Lower leg skin (tissue), 3 donors: ENCODE data around the gene EPHB2.

ENCODE experiments used
- POLR2A ChIP-seq, 2 donors: fragments of 450-650 bp; IDR thresholded peaks; one replicate each; pipeline ENCODE4 v1.6.1; 2016 to 2017; ENCODE audit warnings: antibody characterized with exemption in 2 of 2, mild to moderate bottlenecking in 1 of 2, moderate library complexity in 1 of 2
- TF ChIP-seq, protein P1 (sequence below), 3 donors: fragments of 450-650 bp; IDR thresholded peaks; one replicate each; pipeline ENCODE4 v1.5.1; 2016; ENCODE audit warnings: antibody characterized with exemption in 3 of 3, mild to moderate bottlenecking in 3 of 3, moderate library complexity in 2 of 3

DNA sequence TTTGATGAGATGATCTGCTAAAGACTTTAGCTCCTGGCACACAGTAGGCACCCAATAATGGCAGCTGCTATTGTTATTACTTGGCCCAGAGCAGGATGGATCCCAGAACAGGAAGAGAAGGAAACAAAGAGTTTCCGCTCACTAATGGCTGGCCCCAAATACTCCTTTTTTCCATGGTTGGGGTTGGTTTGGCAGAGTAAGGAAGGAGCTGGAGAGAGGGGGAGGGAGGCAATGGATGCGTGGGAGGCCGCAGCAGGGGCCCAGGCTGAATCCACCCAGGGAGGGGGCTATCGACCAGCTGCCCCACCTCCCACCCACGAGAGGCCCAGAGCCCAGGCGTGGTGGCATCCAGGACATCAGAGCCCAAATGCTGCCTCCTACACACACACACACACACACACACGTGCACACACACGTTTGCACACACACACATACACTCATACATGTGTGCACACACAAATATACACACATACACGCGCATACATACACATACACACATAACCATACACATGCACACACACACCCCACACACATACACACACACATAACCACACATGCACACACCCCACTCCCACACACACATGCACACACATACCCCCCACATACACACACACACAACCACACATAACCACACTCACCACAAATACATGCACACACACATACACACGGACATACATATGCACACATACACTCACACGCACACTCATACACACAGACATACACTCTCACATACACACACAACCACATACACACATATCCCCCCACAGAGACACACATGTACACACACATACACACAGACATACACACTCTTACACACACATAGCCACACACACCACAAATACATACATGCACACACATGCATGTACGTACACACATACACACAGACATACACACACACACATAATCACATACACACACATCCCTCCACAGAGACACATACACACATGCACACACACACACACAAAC is 32.4 kb upstream of the EPHB2 start:
- TF ChIP-seq, protein P1, sequence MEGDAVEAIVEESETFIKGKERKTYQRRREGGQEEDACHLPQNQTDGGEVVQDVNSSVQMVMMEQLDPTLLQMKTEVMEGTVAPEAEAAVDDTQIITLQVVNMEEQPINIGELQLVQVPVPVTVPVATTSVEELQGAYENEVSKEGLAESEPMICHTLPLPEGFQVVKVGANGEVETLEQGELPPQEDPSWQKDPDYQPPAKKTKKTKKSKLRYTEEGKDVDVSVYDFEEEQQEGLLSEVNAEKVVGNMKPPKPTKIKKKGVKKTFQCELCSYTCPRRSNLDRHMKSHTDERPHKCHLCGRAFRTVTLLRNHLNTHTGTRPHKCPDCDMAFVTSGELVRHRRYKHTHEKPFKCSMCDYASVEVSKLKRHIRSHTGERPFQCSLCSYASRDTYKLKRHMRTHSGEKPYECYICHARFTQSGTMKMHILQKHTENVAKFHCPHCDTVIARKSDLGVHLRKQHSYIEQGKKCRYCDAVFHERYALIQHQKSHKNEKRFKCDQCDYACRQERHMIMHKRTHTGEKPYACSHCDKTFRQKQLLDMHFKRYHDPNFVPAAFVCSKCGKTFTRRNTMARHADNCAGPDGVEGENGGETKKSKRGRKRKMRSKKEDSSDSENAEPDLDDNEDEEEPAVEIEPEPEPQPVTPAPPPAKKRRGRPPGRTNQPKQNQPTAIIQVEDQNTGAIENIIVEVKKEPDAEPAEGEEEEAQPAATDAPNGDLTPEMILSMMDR (IDR thresholded peaks at IDR 0.05): no peak
- TF ChIP-seq POLR2A (IDR thresholded peaks at IDR 0.05): no peak
